Activated T-cell treated with anti-CD3 and anti-CD28 coated beads for 48 hours (primary cell): Measurements from ENCODE around the gene CCNY.

Source experiments
- DNase-seq: peaks from one replicate; pipeline ENCODE4 v3.0.0-alpha.2; 2020; ENCODE audit warnings: low read depth

CCNY gene

DNA sequence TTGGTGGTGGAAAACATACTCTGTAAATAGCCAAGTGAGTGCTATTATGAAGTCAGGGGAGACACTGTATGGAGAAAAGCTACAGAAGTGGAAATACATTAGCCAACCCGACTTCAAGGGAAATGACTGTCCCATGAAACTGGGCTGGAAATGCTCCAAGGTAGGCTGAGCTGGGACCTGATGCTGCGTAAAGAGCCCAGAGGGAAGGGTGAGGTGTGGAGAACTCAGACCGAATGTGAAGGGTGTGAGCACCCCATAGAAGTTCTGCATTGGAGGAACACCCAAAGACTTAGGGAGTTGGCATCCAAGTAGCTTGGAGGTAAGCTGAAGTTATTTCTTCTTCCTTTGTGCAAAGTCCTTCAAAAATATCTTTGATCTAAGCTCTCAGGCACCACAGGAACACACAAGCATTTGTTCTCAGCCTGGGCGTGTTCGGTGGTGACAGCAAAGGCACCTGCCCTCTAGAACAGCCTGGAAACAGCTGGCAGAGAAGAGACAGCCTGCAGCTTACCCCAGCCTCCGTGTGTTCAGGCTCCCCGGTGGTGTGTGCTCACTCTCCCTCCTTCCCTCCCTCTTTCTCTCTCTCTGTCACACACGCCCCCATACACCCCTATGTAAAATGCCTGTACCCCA, 249.7 kb downstream of the CCNY start:
- no peak for DNase-seq

- no peak for DNase-seq
These were observed 252.5 kb downstream of the CCNY start for GRCh38 chr10:35588836-35589235.

- DNase-seq: no peak
These were observed 256.1 kb downstream of the CCNY start for GRCh38 chr10:35592441-35592840.

DNA sequence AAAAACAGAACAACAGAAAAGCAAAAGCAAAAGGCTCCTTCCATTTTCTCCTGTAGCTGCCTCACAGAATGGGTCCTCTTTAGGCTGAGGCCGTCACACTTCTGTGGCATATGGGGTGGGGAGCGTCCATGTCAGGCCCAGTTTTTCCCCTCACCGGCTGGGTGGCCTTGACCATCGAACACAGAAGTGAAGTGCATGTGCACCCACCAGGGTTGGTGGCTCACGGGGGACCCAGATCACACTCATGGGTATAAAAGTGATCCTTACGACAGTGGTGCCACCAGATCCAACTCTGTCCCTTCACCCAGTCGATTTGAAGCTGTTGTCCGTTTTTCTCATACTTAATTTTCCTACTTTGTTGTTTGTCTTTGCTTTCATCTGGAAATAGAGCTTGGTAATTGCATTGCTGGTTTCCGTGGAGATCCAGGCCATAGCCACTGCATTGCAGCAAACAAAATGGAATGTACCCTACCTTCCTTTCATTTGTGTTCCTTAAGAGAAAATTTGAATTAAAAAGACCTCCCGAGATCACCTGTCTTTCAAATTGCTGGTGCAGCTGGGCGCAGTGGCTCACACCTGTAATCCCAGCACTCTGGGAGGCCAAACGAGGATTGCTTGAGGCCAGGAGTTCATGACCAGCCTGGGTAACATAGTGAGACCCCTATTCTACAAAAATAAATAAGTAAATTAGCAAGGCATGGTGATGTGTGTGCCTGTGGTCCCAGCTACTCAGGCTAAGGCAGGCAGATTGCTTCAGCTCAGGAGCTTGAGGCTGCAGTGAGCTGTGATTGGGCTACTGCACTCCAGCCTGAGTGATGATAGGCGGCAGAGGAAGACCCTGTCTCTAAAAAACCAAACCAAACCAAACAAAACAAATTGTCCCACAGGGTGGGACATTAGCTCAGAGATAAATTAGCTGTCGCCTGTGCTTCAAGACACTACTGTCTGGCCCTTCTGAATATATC, 258.1 kb downstream of the CCNY start:
- no peak for DNase-seq

DNA sequence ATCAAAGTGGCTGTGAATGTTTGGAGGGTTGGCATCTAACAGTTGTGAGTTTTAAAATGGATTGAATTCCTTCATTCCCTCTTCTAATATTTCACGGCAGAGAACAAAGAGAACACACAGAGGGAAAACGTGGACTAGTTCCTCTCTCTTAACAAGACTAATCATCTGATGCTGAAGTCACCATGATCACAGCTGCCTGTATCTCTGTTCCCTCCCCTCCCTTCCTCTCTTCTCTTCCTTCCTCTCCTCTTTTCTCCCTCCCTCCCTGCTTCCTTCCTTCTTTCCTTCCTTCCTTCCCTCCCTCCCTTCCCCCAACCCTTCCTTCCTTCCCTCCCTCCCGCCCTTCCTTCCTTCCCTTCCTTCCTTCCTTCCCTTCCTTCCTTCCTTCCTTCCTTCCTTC, 258.8 kb downstream of the CCNY start:
- no peak for DNase-seq

DNA sequence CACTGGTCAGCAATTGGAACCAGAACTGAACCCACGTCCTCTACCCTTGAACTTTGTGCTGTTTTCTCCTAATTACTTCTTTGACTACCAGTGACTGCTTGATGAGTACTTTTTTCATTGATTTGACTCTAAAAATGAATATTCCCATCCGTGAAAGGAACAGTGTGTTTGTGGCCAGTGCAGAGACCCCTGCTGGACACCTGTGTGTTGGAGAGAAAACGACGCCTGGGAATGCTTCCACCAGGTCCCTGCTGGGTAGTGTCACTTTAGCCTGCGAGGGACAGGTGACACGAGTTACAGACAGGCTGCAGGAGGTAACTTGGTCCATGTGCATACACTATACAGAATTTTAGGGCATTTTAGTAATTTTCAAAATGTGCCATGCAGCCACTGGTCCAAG, 262.1 kb downstream of the CCNY start:
- DNase-seq: no peak

DNA sequence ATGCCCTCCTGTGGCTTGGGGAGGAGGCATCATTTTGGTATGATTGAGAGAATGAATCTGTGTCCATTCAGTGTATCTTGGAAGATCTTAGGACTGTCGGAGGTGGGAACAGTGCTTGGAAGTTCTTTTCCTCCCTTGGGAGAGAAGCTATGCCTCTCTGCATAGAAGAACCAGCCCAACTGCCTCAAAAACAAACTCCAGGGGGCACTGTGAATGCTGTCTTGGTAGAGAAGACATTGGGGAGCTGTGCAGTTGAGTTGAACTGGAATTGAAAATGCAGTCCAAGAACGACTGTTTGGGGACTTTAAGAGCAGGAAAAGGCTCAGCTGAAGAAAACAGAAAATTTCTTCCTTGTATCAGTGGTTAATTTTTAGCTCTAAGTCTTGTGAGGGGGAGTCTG, 263.9 kb downstream of the CCNY start:
- DNase-seq: no peak

- DNase-seq: no peak
These were observed 268.9 kb downstream of the CCNY start, which contains the start of gene GJD4 for GRCh38 chr10:35605191-35605590. Gene GJD4, plus strand, starts transcription at chr10:35605341. Its CDS starts 227 bp downstream, at chr10:35605568.

- no peak for DNase-seq
These were observed 270.1 kb downstream of the CCNY start for GRCh38 chr10:35606430-35606829.

- DNase-seq: no peak
These were observed 271.4 kb downstream of the CCNY start for GRCh38 chr10:35607475-35608327.

DNA sequence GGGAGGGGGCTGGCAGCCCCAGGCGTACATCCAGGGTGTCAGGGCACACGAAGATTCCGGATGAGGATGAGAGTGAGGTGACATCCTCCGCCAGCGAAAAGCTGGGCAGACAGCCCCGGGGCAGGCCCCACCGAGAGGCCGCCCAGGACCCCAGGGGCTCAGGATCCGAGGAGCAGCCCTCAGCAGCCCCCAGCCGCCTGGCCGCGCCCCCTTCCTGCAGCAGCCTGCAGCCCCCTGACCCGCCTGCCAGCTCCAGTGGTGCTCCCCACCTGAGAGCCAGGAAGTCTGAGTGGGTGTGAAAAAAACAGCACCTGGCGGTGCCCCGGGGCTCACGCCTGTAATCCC, 272.0 kb downstream of the CCNY start:
- DNase-seq: no peak

GRCh38 chr10:35611750-35612149, 275.4 kb downstream of the CCNY start:
- DNase-seq: no peak

GRCh38 chr10:35612385-35613106, 276.2 kb downstream of the CCNY start:
- no peak for DNase-seq

DNA sequence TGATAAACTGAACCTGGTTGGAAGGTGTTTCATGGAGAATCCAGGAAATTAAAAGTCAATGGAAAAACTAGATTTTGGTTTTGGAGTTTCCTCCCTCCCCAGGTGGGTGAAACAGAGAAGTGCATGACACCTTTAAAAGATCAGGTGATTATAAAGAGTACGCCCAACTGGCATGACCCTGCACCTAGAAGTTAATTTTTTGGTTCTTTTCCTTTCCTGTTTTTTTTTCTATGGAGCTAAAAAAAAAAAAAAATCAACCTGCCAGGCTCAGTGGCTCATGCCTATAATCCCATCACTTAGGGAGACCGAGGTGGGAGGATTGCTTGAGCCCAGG, 276.8 kb downstream of the CCNY start:
- no peak for DNase-seq

DNA sequence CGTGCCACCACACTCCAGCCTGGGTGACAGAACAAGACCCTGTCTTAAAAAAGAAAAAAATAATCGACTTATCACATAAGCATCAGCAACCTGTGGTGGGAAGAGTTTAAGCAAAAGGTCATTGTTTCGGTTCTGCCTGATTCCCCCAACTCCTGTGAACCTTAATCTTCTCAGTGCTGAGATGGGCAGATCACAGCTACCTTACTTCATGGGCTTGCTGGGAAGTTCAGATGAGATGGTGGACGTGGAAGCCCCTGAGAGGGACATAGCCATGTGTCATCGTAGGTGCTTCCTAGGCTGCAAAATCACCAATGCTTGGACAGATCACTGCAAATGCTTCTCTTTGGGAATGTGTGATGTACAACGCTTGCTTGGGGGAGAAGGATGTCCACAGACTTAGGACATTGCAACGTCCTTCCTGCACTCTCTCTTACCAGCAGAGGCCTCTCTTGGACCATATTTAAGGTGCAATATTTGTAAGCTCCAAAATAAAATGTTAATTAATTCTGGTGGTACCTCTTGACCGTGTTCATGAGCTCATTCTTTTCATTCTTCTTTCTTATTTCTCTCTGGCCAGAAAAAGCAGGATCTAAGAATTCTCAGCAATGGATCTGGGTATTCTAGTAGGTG, 277.4 kb downstream of the CCNY start:
- DNase-seq: no peak

- DNase-seq: no peak
These were observed 278.0 kb downstream of the CCNY start for GRCh38 chr10:35614312-35614711.
